Thoracic aorta (tissue), 2 donors: ENCODE measurements around the gene UBALD1. TPM values are rescaled to one million over a fixed set of nuclear protein-coding genes. Genes with fewer than 3 reads are reported as not detected.

Experiments used
- ATAC-seq: fragments of 150-250 bp; one replicate; pipeline ENCODE4 v1.8.0; 2017; ENCODE audit warnings: low read depth; ENCODE audit not compliant: insufficient number of reproducible peaks, low FRiP score
- DNase-seq: peaks from one replicate; pipeline ENCODE4 v3.0.0-alpha.2; 2020; ENCODE audit warnings: low spot score
- H3K27ac ChIP-seq, 2 donors: fragments of 200-600 bp; sonication (generic); 1 replicate in 1 of 2; 2 replicates in 1 of 2; pipeline ENCODE4 v1.5.1; 2016; ENCODE audit warnings: mild to moderate bottlenecking in 2 of 2, moderate library complexity in 2 of 2
- H3K27me3 ChIP-seq: fragments of 200-600 bp; sonication (generic); replicated peaks from 2 replicates; pipeline ENCODE4 v1.6.0; 2016; ENCODE audit warnings: mild to moderate bottlenecking; ENCODE audit not compliant: insufficient read depth
- H3K36me3 ChIP-seq: fragments of 200-600 bp; sonication (generic); one replicate; pipeline ENCODE4 v1.5.1; 2016
- H3K4me1 ChIP-seq, 2 donors: fragments of 200-600 bp; sonication (generic); 1 replicate in 1 of 2; 2 replicates in 1 of 2; pipeline versions ENCODE4 v1.5.1 to v1.6.0; 2016; ENCODE audit warnings: low read depth in 2 of 2, mild to moderate bottlenecking in 1 of 2; ENCODE audit not compliant: control insufficient read depth in 1 of 2
- H3K4me3 ChIP-seq: fragments of 200-600 bp; sonication (generic); 2 replicates; pipeline ENCODE4 v1.5.1; 2016; ENCODE audit warnings: mild to moderate bottlenecking
- H3K9me3 ChIP-seq: fragments of 200-600 bp; sonication (generic); 2 replicates; pipeline ENCODE4 v1.5.1; 2016
- total RNA-seq, 2 donors: library from RNA; depleted of rRNA; stranded (reverse); fragments of >200 nt; gene quantifications; one replicate each; pipeline versions ENCODE4 v1.1.0 to v1.2.3, GENCODE V29; 2016
- TF ChIP-seq, protein P1 (sequence below): fragments of 200-600 bp; sonication (generic); IDR thresholded peaks from one replicate; pipeline ENCODE4 v1.5.1; 2019; ENCODE audit warnings: antibody characterized with exemption

The UBALD1 gene
- total RNA-seq, 2 donors from 2014 or later: 23.8 to 23.9 TPM

GRCh38 chr16:4586291-4586690, 28.4 kb downstream of the UBALD1 start:
- Histone ChIP-seq H3K4me1 (no peaks in the 10 kb centered on the region), H3K4me3 (no peak overlapping the region), H3K27ac (no peak overlapping the region), H3K36me3 (no peaks in the 10 kb centered on the region), H3K27me3 (no peaks in the 10 kb centered on the region), H3K9me3 (no peaks in the 10 kb centered on the region)
- no peak for DNase-seq
- no peak for ATAC-seq
- TF ChIP-seq, protein P1, sequence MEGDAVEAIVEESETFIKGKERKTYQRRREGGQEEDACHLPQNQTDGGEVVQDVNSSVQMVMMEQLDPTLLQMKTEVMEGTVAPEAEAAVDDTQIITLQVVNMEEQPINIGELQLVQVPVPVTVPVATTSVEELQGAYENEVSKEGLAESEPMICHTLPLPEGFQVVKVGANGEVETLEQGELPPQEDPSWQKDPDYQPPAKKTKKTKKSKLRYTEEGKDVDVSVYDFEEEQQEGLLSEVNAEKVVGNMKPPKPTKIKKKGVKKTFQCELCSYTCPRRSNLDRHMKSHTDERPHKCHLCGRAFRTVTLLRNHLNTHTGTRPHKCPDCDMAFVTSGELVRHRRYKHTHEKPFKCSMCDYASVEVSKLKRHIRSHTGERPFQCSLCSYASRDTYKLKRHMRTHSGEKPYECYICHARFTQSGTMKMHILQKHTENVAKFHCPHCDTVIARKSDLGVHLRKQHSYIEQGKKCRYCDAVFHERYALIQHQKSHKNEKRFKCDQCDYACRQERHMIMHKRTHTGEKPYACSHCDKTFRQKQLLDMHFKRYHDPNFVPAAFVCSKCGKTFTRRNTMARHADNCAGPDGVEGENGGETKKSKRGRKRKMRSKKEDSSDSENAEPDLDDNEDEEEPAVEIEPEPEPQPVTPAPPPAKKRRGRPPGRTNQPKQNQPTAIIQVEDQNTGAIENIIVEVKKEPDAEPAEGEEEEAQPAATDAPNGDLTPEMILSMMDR: no peak

DNA sequence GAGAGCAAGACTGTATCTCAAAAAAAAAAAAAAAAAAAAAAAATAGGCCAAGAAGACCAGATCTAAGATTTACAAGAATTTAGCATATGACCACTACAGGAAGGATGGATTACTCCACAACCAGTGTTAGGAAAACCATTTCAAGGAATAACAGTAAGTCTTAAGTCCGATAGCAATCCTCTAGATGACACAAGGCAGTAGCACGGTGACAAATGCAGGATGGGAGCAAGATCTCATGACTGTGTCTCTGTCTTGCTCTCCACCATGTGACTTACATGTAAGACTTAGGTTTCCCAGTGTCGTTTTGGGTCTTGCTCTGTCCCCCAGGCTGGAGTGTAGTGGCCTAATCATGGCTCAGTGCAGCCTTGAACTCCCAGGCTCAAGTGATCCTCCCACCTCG, 30.8 kb downstream of the UBALD1 start:
- H3K4me1 ChIP-seq: no peaks in the 10 kb centered on the region
- H3K27ac ChIP-seq: no peak overlapping the region
- H3K9me3 ChIP-seq: no peaks in the 10 kb centered on the region
- no peaks in the 10 kb centered on the region for H3K36me3 ChIP-seq
- TF ChIP-seq, protein P1: no peak
- DNase-seq (no peak), ATAC-seq (no peak)
- no peak overlapping the region for H3K4me3 ChIP-seq
- no peaks in the 10 kb centered on the region for H3K27me3 ChIP-seq

DNA sequence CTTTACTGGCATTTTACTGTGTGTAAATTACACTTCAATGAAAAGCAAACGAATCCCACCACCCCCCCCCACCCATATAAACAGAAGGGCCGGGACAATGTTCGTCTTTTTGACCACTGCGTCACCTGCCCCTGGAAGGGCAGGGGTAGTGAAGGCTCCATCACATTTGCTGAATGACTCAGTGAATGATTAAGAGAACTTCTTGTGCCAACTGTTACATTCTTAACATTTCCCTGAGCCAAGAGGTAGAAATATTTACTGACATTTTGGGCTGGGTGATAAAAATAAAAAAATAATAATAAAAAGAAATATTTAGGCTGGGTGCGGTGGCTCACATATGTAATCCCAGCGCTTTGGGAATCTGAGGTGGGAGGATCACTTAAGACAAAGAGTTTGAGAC, 34.4 kb downstream of the UBALD1 start:
- TF ChIP-seq, protein P1: no peak
- ATAC-seq (no peak), DNase-seq (no peak)
- Histone ChIP-seq H3K27ac (no peak overlapping the region), H3K4me3 (no peak overlapping the region), H3K27me3 (no peaks in the 10 kb centered on the region), H3K9me3 (no peaks in the 10 kb centered on the region), H3K36me3 (no peaks in the 10 kb centered on the region), H3K4me1 (no peaks in the 10 kb centered on the region)

- H3K4me3 ChIP-seq: no peak overlapping the region
- H3K9me3 ChIP-seq: no peaks in the 10 kb centered on the region
- no peaks in the 10 kb centered on the region for H3K4me1 ChIP-seq
- ATAC-seq (no peak), DNase-seq (no peak)
- H3K27me3 ChIP-seq: no peaks in the 10 kb centered on the region
- TF ChIP-seq, protein P1: no peak
- H3K27ac ChIP-seq: no peak overlapping the region
- H3K36me3 ChIP-seq: no peaks in the 10 kb centered on the region
Observed at GRCh38 chr16:4578961-4579530, 35.6 kb downstream of the UBALD1 start.

DNA sequence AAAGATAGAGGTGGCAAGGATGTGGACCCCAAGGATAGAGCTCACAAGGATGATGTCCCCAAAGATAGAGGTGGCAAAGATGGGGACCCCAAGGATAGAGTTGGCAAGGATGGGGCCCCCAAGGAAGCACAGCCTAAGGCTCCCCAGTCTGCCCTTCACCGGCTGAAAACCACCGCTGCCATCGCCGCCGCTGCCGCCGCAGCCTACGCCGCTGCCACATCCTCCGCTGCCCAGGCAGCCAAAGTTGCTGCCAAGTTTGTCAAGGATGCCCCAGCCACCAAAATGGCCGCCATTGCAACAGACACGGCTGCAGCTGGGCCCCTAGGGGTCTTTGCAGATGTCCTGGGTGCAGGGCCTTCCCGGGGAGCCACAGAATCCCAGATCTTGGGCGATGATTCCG, 38.7 kb downstream of the UBALD1 start:
- no peak overlapping the region for H3K4me3 ChIP-seq
- no peak overlapping the region for H3K27ac ChIP-seq
- DNase-seq (no peak), ATAC-seq (no peak)
- no peaks in the 10 kb centered on the region for H3K36me3 ChIP-seq
- TF ChIP-seq, protein P1: no peak
- H3K27me3 ChIP-seq: no peaks in the 10 kb centered on the region
- H3K9me3 ChIP-seq: no peaks in the 10 kb centered on the region
- no peaks in the 10 kb centered on the region for H3K4me1 ChIP-seq
